SU-DHL-6 (cell line): ENCODE measurements around the gene STIMATE.

Experiments
- EZH2phosphoT487 ChIP-seq: fragments of 200-600 bp; sonication (generic), shearing (Covaris generic); conservative IDR thresholded peaks from 2 replicates; pipeline ENCODE4 v1.6.1; 2018; ENCODE audit warnings: mild to moderate bottlenecking, antibody characterized with exemption, low read length, moderate library complexity, mixed read lengths
- TF ChIP-seq, protein P1 (sequence below): fragments of 200-600 bp; sonication (generic); IDR thresholded peaks from one replicate; pipeline ENCODE4 v1.5.1; 2017; ENCODE audit warnings: antibody characterized with exemption, mild to moderate bottlenecking, low read length, moderate library complexity; ENCODE audit not compliant: insufficient read depth, poor library complexity, severe bottlenecking

DNA sequence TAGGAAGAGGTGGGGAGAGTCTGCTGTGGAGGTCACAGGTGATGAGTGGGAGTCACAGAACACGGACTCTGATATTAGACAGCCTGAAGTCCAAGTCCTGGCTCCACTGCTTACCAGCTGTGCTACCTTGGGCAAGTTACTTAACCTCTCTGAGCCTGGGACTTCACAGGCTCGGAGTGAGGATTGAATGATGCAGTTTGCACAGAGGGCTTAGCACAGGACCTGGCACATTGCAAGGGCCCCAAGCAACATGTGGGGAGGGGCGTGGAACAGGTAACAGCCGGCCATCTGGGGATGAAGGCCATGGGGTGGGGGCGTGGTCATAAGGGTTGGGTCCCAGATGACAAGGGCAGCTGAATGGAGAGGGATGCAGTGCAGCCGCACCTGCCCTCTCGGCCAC, 107.0 kb downstream of the STIMATE start:
- TF ChIP-seq, protein P1, sequence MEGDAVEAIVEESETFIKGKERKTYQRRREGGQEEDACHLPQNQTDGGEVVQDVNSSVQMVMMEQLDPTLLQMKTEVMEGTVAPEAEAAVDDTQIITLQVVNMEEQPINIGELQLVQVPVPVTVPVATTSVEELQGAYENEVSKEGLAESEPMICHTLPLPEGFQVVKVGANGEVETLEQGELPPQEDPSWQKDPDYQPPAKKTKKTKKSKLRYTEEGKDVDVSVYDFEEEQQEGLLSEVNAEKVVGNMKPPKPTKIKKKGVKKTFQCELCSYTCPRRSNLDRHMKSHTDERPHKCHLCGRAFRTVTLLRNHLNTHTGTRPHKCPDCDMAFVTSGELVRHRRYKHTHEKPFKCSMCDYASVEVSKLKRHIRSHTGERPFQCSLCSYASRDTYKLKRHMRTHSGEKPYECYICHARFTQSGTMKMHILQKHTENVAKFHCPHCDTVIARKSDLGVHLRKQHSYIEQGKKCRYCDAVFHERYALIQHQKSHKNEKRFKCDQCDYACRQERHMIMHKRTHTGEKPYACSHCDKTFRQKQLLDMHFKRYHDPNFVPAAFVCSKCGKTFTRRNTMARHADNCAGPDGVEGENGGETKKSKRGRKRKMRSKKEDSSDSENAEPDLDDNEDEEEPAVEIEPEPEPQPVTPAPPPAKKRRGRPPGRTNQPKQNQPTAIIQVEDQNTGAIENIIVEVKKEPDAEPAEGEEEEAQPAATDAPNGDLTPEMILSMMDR: no peak
- no peak for TF ChIP-seq EZH2phosphoT487
